Osteoblast (primary cell): Measurements from ENCODE around the gene PRKN. TPM values are rescaled to one million over a fixed set of nuclear protein-coding genes. Genes with fewer than 3 reads are reported as not detected.

Source experiments
- DNase-seq: peaks from one replicate; pipeline ENCODE4 v3.0.0; 2011; ENCODE audit warnings: low spot score, mixed read lengths; ENCODE audit not compliant: insufficient read length; ENCODE audit errors: missing footprints
- H2AFZ ChIP-seq: 2 replicates; pipeline ENCODE4 v1.6.0; 2011; ENCODE audit warnings: mild to moderate bottlenecking, low read length
- H3K27ac ChIP-seq: 2 replicates; pipeline ENCODE4 v1.5.1; 2011; ENCODE audit warnings: mild to moderate bottlenecking, low read depth, low read length, moderate library complexity
- H3K27me3 ChIP-seq: 2 replicates; pipeline ENCODE4 v1.6.0; 2012; ENCODE audit warnings: mild to moderate bottlenecking, control low read depth, inconsistent platforms, low read length, moderate library complexity; ENCODE audit not compliant: insufficient read depth
- H3K36me3 ChIP-seq: 2 replicates; pipeline ENCODE4 v1.5.1; 2011; ENCODE audit warnings: mild to moderate bottlenecking, low read length, control low read depth, moderate library complexity; ENCODE audit not compliant: insufficient read depth
- H3K4me1 ChIP-seq: 2 replicates; pipeline ENCODE4 v1.5.1; 2011; ENCODE audit warnings: mild to moderate bottlenecking, low read length, control low read depth, moderate library complexity; ENCODE audit not compliant: insufficient read depth
- H3K4me2 ChIP-seq: 2 replicates; pipeline ENCODE4 v1.6.0; 2011; ENCODE audit warnings: mild to moderate bottlenecking, low read length; ENCODE audit not compliant: insufficient read depth
- H3K4me3 ChIP-seq: fragments of 200-600 bp; sonication (generic); 3 replicates; pipeline ENCODE4 v1.5.1; 2012; ENCODE audit warnings: mild to moderate bottlenecking, low read length, inconsistent platforms; ENCODE audit not compliant: insufficient read depth
- H3K79me2 ChIP-seq: 2 replicates; pipeline ENCODE4 v1.6.0; 2012; ENCODE audit warnings: mild to moderate bottlenecking, low read length, control low read depth, inconsistent platforms; ENCODE audit not compliant: insufficient read depth
- H3K9me3 ChIP-seq: 2 replicates; pipeline ENCODE4 v1.5.1; 2011; ENCODE audit warnings: low read depth, low read length, control low read depth
- H4K20me1 ChIP-seq: 2 replicates; pipeline ENCODE4 v1.6.0; 2012; ENCODE audit warnings: mild to moderate bottlenecking, low read length, control low read depth; ENCODE audit not compliant: insufficient read depth
- CTCF ChIP-seq: IDR thresholded peaks from 2 replicates; pipeline ENCODE4 v1.5.1; 2011; ENCODE audit warnings: mild to moderate bottlenecking, low read depth, low read length, moderate library complexity; ENCODE audit errors: extremely low read depth
- total RNA-seq: library from RNA; depleted of rRNA; stranded (reverse); fragments of >200 nt; gene quantifications from 2 replicates; pipeline ENCODE4 v1.2.3, GENCODE V29; 2012

Gene PRKN
- total RNA-seq, 1 donor = 2.9 TPM

GRCh38 chr6:161636882-161637430 is 1090.6 kb downstream of the PRKN start:
- no peak for TF ChIP-seq CTCF
- H3K4me1 ChIP-seq = no peaks in the 10 kb centered on the region
- no peak overlapping the region for H3K4me3 ChIP-seq
- no peak overlapping the region for H3K4me2 ChIP-seq
- H2AFZ ChIP-seq = no peak overlapping the region
- H3K36me3 ChIP-seq = no peaks in the 10 kb centered on the region
- H3K27ac ChIP-seq = no peak overlapping the region
- H3K79me2 ChIP-seq = no peaks in the 10 kb centered on the region
- DNase-seq = no peak
- H3K9me3 ChIP-seq = no peaks in the 10 kb centered on the region
- H3K27me3 ChIP-seq = no peaks in the 10 kb centered on the region
- no peaks in the 10 kb centered on the region for H4K20me1 ChIP-seq

DNA sequence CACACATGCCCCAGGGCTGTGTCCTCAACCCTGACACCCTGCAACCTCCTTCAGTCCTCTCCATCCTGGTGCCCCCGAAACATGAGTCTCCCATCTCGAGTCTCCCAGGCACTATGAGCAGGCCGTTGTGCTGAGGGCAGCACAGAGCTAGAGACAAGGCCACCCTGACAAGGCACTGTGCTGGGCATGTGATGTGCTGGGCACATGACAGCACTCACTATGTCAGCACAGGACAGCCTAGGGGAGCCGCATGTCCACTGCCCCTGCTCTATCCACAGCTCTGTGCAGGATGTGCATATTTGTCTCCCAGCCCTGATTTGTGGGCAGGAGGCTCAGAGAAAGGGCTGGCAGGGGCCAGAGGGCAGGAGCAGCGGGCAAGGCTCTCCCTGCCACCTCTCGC is 1091.6 kb downstream of the PRKN start:
- Histone ChIP-seq H2AFZ (no peak overlapping the region), H3K27ac (no peak overlapping the region), H3K79me2 (no peaks in the 10 kb centered on the region), H3K4me2 (no peak overlapping the region), H3K4me1 (no peaks in the 10 kb centered on the region), H3K27me3 (no peaks in the 10 kb centered on the region), H3K4me3 (no peak overlapping the region), H3K36me3 (no peaks in the 10 kb centered on the region), H3K9me3 (no peaks in the 10 kb centered on the region), H4K20me1 (no peaks in the 10 kb centered on the region)
- no peak for TF ChIP-seq CTCF
- no peak for DNase-seq

DNA sequence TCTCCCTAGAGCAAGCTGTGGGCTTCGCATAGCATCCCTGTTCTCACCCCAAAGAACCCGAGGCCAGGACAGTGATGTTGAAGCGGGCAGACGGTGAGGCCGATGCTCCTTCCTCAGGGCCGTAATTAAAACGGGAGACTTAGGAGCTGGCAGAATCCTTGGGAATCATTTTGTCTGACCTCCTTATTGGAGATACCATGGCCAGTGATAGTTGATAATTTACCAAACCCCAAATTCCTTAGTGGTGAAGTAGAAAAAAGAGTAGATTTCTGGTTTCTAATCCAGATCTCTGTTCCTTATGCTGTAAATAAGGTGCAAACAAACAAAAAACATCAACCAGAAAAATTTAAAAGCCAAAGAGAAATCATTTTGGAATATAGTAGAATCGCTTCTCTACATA is 1092.7 kb downstream of the PRKN start:
- Histone ChIP-seq H3K27ac (no peak overlapping the region), H2AFZ (no peak overlapping the region), H3K27me3 (no peaks in the 10 kb centered on the region), H3K9me3 (no peaks in the 10 kb centered on the region), H4K20me1 (no peaks in the 10 kb centered on the region), H3K4me1 (no peaks in the 10 kb centered on the region), H3K4me3 (no peak overlapping the region), H3K79me2 (no peaks in the 10 kb centered on the region), H3K36me3 (no peaks in the 10 kb centered on the region), H3K4me2 (no peak overlapping the region)
- no peak for DNase-seq
- TF ChIP-seq CTCF = no peak

DNA sequence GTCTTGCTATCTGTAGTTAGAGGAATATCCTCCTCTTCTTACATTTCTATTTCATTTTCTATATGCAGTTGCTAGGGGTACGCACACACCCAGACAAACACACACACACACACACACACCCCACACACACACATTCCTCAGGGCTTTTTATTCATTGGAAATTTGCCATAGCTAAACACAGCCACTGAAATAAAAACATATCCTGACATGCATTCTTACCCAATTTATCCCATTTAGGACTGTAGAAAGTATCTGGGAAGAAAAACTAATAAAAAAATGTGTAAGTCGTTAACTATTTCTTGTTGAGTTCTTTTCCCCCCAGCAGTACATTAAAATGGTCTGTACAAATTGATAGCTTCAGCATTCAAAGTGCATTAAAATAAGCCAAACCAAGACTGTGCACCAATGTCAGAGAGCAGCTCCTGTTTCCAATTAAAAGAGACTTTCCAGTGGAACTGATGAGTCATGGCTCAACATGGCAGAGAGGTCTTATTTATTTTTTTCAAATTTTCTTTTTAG is 1095.8 kb downstream of the PRKN start:
- no peak overlapping the region for H3K4me3 ChIP-seq
- H3K4me1 ChIP-seq = no peaks in the 10 kb centered on the region
- peak; percentile 77 for DNase-seq
- peak overlapping the region; percentile 3 for H2AFZ ChIP-seq
- no peaks in the 10 kb centered on the region for H3K27me3 ChIP-seq
- no peaks in the 10 kb centered on the region for H3K79me2 ChIP-seq
- H3K36me3 ChIP-seq = no peaks in the 10 kb centered on the region
- H3K27ac ChIP-seq = no peak overlapping the region
- TF ChIP-seq CTCF = no peak
- H4K20me1 ChIP-seq = no peaks in the 10 kb centered on the region
- H3K9me3 ChIP-seq = no peaks in the 10 kb centered on the region
- no peak overlapping the region for H3K4me2 ChIP-seq
